ENCODE results near the gene TPBG. TPM values are rescaled to one million over a fixed set of nuclear protein-coding genes. Genes with fewer than 3 reads are reported as not detected.
"Not testable (repeated sequence)": the region's sequence is repeated elsewhere in the genome, so short reads cannot be mapped to it uniquely, and the experiment has no call there.

The TPBG gene
- total RNA-seq, 1 donor from 2014 or later, result 168 TPM

GRCh38 chr6:82380566-82381185, 17.1 kb downstream of the TPBG start:
- Mint-ChIP-seq H3K27ac (no peak overlapping the region), H3K4me1 (ENCODE audit: unreplicated experiment) (peaks cover 15% of the 10 kb centered on the region), H3K4me3 (no peak overlapping the region), H3K27me3 (peaks cover 8% of the 10 kb centered on the region), H3K9me3 (peaks cover 14% of the 10 kb centered on the region), H3K36me3 (peaks cover 22% of the 10 kb centered on the region)
- no peak for TF ChIP-seq CTCF (conservative IDR thresholded peaks at IDR 0.05)
- DNase-seq (ENCODE audit: extremely low spot score, unreplicated experiment), result no peak

DNA sequence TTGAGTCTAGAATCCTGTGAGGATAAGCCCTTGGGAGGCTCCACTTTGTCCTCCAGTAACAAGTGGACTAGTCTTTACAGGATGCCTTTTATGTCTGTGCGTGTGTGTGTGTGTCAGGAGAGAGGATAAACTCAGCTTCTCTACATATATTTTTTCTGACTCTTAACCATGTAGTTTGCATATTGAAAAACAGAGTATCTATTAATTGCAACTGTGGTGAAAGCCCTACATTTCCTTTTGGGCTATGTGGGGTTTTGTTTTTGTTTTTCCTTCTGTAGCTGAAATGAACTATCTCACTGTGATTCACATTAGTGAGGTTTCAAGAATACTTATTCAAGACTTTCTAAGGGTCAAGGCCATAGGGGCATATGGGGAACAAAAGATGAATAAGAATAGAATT, 17.7 kb downstream of the TPBG start:
- H3K27ac Mint-ChIP-seq, result no peak overlapping the region
- no peak for TF ChIP-seq CTCF (conservative IDR thresholded peaks at IDR 0.05)
- DNase-seq (ENCODE audit: extremely low spot score, unreplicated experiment), result no peak
- H3K27me3 Mint-ChIP-seq, result peaks cover 8% of the 10 kb centered on the region
- H3K4me3 Mint-ChIP-seq, result no peak overlapping the region
- peaks cover 19% of the 10 kb centered on the region for H3K4me1 Mint-ChIP-seq (ENCODE audit: unreplicated experiment)
- peaks cover 18% of the 10 kb centered on the region for H3K36me3 Mint-ChIP-seq
- peaks cover 14% of the 10 kb centered on the region for H3K9me3 Mint-ChIP-seq

DNA sequence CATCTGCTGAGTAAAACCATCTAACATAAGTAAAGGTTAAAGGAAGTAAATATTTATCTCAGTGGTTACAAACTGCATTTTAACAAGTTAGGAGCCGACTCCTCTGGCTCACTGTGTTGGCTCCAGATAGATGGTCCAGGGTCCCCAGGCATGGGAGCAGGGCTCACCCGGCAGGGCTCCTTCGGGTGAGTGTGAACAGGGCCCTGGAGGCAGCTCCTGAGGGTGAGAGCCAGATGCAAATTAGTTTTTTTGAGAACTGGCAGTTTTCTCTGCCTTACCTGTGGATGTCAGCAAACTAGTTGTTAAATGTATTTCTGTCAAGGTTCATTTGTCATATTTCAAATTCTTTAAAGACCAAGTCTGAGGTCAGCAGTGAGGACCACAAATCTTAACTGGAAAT, 21.5 kb downstream of the TPBG start:
- no peak overlapping the region for H3K27ac Mint-ChIP-seq

DNA sequence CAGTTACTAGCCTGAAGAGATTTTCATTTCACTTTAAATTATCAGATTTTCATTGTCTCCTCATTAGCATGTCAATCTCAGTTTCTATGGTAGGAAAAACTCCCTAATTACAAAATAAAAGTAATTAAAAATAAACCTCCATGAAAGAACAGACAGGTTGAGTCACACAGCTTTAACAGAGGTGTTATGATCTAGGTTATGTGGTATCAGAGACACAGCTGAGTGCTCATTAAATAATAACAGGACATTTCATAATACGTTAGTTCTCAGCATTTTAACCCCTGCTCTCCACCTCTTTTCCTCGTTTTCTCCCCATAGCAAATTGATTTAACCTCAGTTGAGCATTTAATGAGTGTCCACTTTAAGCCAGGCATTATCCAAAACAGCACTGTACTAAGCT, 21.9 kb downstream of the TPBG start:
- Mint-ChIP-seq H3K27ac (no peak overlapping the region), H3K4me1 (ENCODE audit: unreplicated experiment) (peaks cover 19% of the 10 kb centered on the region), H3K27me3 (peaks cover 8% of the 10 kb centered on the region)

More for the DNA sequence above, 21.5 kb downstream of the TPBG start:
- H3K4me3 Mint-ChIP-seq, result no peak overlapping the region
- TF ChIP-seq CTCF (conservative IDR thresholded peaks at IDR 0.05), result no peak
- H3K27me3 Mint-ChIP-seq, result peaks cover 8% of the 10 kb centered on the region
- peaks cover 19% of the 10 kb centered on the region for H3K4me1 Mint-ChIP-seq (ENCODE audit: unreplicated experiment)
- H3K36me3 Mint-ChIP-seq, result no peaks in the 10 kb centered on the region
- no peak for DNase-seq (ENCODE audit: extremely low spot score, unreplicated experiment)
- H3K9me3 Mint-ChIP-seq, result no peaks in the 10 kb centered on the region

GRCh38 chr6:82385961-82386360, 22.3 kb downstream of the TPBG start:
- TF ChIP-seq CTCF (conservative IDR thresholded peaks at IDR 0.05), result no peak
- Mint-ChIP-seq H3K4me1 (ENCODE audit: unreplicated experiment) (peaks cover 19% of the 10 kb centered on the region), H3K36me3 (no peaks in the 10 kb centered on the region), H3K4me3 (no peak overlapping the region), H3K27me3 (peaks cover 8% of the 10 kb centered on the region), H3K27ac (no peak overlapping the region), H3K9me3 (no peaks in the 10 kb centered on the region)
- no peak for DNase-seq (ENCODE audit: extremely low spot score, unreplicated experiment)

More for the DNA sequence above, 21.9 kb downstream of the TPBG start:
- H3K9me3 Mint-ChIP-seq, result no peaks in the 10 kb centered on the region
- H3K4me3 Mint-ChIP-seq, result no peak overlapping the region
- DNase-seq (ENCODE audit: extremely low spot score, unreplicated experiment), result no peak
- no peak for TF ChIP-seq CTCF (conservative IDR thresholded peaks at IDR 0.05)
- H3K36me3 Mint-ChIP-seq, result no peaks in the 10 kb centered on the region

- not testable (repeated sequence) for H3K4me1 Mint-ChIP-seq (ENCODE audit: unreplicated experiment); H3K36me3 Mint-ChIP-seq; H3K4me3 Mint-ChIP-seq; H3K27ac Mint-ChIP-seq; DNase-seq (ENCODE audit: extremely low spot score, unreplicated experiment); H3K27me3 Mint-ChIP-seq; H3K9me3 Mint-ChIP-seq
Measured at GRCh38 chr6:82394770-82395169, 31.2 kb downstream of the TPBG start.

Measured in type B pancreatic cell (in vitro differentiated cells).